ENCODE data around the gene SPTLC3.

Gene SPTLC3

GRCh38 chr20:13205425-13205824 lies 196.7 kb downstream of the SPTLC3 start:
- no peak for DNase-seq

GRCh38 chr20:13205848-13206434 lies 197.2 kb downstream of the SPTLC3 start:
- DNase-seq, result no peak

DNA sequence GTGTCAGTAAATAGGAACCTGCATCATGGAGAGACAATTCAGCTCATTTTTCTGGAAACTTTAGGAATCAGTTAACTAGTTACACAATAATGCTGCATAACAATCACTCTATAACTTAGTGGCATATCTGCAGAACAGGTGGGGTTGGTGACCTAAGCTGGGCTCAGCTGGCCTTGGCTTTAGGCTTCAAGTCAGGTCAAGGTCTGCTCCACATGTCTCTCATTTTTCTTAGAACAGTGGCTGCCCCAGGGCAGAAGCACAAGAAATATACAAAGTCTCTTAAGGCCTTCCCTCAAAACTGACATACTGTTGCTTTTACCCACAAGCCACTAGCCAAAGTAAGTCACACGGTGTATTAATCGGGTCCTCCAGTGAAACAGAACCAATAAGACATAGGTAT lies 198.2 kb downstream of the SPTLC3 start:
- DNase-seq, result no peak

GRCh38 chr20:13211956-13212618 lies 203.3 kb downstream of the SPTLC3 start:
- DNase-seq, result no peak

- DNase-seq, result no peak
These were observed 204.0 kb downstream of the SPTLC3 start for GRCh38 chr20:13212750-13213149.

- no peak for DNase-seq
These were observed 204.6 kb downstream of the SPTLC3 start for GRCh38 chr20:13213335-13213734.

- DNase-seq, result no peak
These were observed 207.8 kb downstream of the SPTLC3 start for GRCh38 chr20:13216533-13216932.

Measured in activated naive CD4-positive, alpha-beta T cell treated with anti-CD3 and anti-CD28 coated beads, Interleukin-2, amount 50 U/mL, for 16 hours (primary cell).